ENCODE data around the gene PRG2.

GRCh38 chr11:57403802-57404147, 13.3 kb upstream of the PRG2 start:
- TF ChIP-seq POLR2A (IDR thresholded peaks at IDR 0.05) (no peak), CTCF (IDR thresholded peaks at IDR 0.05) (no peak), EP300 (IDR thresholded peaks at IDR 0.05) (no peak), POLR2AphosphoS5 (IDR thresholded peaks at IDR 0.05) (no peak)
